Suprapubic skin (tissue), 4 donors: ENCODE measurements around the gene SLC26A8.

Experiments
- CTCF ChIP-seq, 2 donors: fragments of 200-600 bp in 1 of 2; fragments of 450-650 bp in 1 of 2; sonication (generic) in 1 of 2; IDR thresholded peaks; one replicate each; pipeline ENCODE4 v1.5.1; 2016 to 2019; ENCODE audit warnings: antibody characterized with exemption in 2 of 2, mild to moderate bottlenecking in 1 of 2, moderate library complexity in 1 of 2
- EP300 ChIP-seq: sonication (generic); formaldehyde crosslinking; IDR thresholded peaks from one replicate; pipeline ENCODE4 v1.6.1; 2017; ENCODE audit warnings: antibody characterized with exemption
- POLR2A ChIP-seq, 2 donors: fragments of 450-650 bp; IDR thresholded peaks; one replicate each; pipeline ENCODE4 v1.6.1; 2017; ENCODE audit warnings: antibody characterized with exemption in 2 of 2, mild to moderate bottlenecking in 2 of 2, moderate library complexity in 2 of 2
- POLR2AphosphoS5 ChIP-seq, 3 donors: sonication (generic); formaldehyde crosslinking; IDR thresholded peaks; one replicate each; pipeline ENCODE4 v1.6.1; 2017; ENCODE audit warnings: antibody characterized with exemption in 3 of 3

GRCh38 chr6:36025932-36026327, 1.5 kb upstream of the SLC26A8 start:
- TF ChIP-seq CTCF (IDR thresholded peaks at IDR 0.05) (no peak), POLR2A (IDR thresholded peaks at IDR 0.05) (no peak), POLR2AphosphoS5 (IDR thresholded peaks at IDR 0.05) (no peak), EP300 (no peak)
